ENCODE data around the gene MADCAM1. TPM values are rescaled to one million over a fixed set of nuclear protein-coding genes. Genes with fewer than 3 reads are reported as not detected.
"Not testable (repeated sequence)": the region's sequence is repeated elsewhere in the genome, so short reads cannot be mapped to it uniquely, and the experiment has no call there.

MADCAM1 gene
- total and polyA plus RNA-seq, 8 donors, result 0.52 to 11.7 (median 6.7) TPM; not detected in 1

DNA sequence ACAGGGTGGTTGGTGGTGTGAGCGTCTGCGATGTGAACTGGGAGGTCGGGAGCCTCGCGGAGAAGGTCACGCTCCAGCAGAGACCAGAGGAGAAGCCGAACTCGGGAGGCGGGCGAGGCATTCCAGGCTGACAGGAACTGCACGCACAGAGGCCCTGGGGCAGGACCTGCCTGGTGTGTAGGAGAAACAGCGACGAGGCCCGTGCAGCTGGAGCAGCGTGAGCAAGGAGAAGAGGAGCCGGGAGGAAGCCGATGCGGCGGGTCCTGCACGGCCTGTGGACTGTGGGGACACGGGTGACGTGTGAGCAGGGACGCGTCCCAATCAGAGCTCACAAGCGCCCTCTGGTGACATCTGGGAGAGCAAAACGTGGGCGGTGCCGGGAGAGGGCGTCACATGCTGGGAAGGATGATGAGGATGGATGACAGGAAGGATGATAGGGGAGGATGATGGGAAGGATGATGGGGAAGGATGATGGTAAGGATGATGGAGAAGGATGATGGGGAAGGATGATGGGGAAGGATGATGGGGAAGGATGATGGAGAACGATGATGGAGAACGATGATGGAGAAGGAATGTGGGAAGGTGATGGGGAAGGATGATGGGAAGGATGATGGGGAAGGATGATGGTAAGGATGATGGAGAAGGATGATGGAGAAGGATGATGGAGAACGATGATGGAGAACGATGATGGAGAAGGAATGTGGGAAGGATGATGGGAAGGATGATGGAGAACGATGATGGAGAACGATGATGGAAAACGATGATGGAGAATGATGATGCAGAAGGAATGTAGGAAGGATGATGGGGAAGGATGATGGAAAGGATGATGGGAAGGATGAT is 16.1 kb upstream of the MADCAM1 start:
- peaks cover 0 to 29% of the 10 kb centered on the region in 2 donors for H3K27me3 ChIP-seq
- no peaks in the 10 kb centered on the region for H3K9me3 ChIP-seq
- H3K27ac ChIP-seq, result no peak overlapping the region
- H3K36me3 ChIP-seq, result no peaks in the 10 kb centered on the region
- H3K4me3 ChIP-seq, result no peak overlapping the region
- H3K4me1 ChIP-seq, result peaks cover 0 to 2% of the 10 kb centered on the region in 2 donors
- DNase-seq (peak; percentile 18 to 86 (median 56)), ATAC-seq (peak; percentile 97)
- TF ChIP-seq, protein P1, sequence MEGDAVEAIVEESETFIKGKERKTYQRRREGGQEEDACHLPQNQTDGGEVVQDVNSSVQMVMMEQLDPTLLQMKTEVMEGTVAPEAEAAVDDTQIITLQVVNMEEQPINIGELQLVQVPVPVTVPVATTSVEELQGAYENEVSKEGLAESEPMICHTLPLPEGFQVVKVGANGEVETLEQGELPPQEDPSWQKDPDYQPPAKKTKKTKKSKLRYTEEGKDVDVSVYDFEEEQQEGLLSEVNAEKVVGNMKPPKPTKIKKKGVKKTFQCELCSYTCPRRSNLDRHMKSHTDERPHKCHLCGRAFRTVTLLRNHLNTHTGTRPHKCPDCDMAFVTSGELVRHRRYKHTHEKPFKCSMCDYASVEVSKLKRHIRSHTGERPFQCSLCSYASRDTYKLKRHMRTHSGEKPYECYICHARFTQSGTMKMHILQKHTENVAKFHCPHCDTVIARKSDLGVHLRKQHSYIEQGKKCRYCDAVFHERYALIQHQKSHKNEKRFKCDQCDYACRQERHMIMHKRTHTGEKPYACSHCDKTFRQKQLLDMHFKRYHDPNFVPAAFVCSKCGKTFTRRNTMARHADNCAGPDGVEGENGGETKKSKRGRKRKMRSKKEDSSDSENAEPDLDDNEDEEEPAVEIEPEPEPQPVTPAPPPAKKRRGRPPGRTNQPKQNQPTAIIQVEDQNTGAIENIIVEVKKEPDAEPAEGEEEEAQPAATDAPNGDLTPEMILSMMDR (IDR thresholded peaks at IDR 0.05), result peak; percentile 46 to 49
- intact Hi-C loops (cut with DNase I), result no loop called here

DNA sequence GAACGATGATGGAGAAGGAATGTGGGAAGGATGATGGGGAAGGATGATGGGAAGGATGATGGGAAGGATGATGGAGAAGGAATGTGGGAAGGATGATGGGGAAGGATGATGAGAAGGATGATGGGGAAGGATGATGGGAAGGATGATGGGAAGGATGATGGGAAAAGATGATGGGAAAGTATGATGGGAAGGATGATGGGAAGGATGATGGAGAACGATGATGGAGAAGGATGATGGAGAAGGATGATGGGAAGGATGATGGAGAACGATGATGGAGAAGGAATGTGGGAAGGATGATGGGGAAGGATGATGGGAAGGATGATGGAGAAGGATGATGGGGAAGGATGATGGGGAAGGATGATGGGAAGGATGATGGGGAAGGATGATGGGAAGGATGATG is 15.2 kb upstream of the MADCAM1 start:
- H3K4me3 ChIP-seq; intact Hi-C loops (cut with DNase I); H3K27ac ChIP-seq; H3K9me3 ChIP-seq; H3K4me1 ChIP-seq; H3K36me3 ChIP-seq; DNase-seq; ATAC-seq: not testable (repeated sequence)
- peaks cover 0 to 35% of the 10 kb centered on the region in 2 donors for H3K27me3 ChIP-seq

DNA sequence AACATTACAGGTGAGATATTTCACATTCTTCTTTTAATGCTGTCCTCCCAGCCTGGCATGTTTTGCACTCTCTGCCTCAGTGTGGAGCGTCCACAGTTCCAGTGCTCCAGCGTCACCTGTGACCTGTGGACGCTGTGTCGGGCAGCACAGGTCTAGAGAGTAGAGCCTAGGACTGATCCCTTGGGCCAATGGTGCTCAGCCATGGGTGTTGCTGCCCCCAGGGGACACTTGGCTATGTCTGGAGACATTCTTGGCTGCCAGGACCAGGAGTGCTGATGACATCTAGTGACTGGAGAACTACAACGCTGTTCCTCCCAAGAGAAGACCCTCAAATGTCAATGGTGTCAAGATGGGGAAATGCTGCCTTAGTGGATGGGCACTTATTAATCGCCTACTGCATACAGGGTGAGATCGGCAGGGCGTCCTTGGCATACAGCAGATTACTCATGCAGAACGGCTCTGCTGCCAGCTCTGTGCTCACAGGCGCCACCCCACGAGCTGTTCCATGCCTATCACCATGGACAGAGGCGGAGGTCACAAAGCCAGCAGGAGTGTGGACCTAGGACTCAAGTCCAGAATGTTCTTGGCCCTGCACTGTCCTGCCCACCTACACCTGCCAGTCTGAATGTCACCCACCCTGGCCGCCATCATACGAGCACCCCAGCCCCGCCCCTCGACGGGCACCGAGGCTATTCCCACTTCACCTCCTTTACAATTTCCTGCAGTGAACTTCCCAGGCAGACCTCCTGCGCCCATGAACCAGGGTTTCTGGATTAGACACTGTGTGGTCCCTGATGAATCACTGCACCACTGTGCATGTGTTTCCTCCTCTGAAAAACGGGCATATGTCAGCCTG is 13.9 kb upstream of the MADCAM1 start:
- ATAC-seq (no peak), DNase-seq (peak in 1 of 4 donors; percentile 29)
- Histone ChIP-seq H3K4me3 (no peak overlapping the region), H3K36me3 (no peaks in the 10 kb centered on the region), H3K27ac (no peak overlapping the region), H3K27me3 (peaks cover 0 to 45% of the 10 kb centered on the region in 2 donors), H3K9me3 (no peaks in the 10 kb centered on the region), H3K4me1 (peaks cover 0 to 2% of the 10 kb centered on the region in 2 donors)
- TF ChIP-seq, protein P1 (IDR thresholded peaks at IDR 0.05), result no peak
- intact Hi-C loops (cut with DNase I), result no loop called here

DNA sequence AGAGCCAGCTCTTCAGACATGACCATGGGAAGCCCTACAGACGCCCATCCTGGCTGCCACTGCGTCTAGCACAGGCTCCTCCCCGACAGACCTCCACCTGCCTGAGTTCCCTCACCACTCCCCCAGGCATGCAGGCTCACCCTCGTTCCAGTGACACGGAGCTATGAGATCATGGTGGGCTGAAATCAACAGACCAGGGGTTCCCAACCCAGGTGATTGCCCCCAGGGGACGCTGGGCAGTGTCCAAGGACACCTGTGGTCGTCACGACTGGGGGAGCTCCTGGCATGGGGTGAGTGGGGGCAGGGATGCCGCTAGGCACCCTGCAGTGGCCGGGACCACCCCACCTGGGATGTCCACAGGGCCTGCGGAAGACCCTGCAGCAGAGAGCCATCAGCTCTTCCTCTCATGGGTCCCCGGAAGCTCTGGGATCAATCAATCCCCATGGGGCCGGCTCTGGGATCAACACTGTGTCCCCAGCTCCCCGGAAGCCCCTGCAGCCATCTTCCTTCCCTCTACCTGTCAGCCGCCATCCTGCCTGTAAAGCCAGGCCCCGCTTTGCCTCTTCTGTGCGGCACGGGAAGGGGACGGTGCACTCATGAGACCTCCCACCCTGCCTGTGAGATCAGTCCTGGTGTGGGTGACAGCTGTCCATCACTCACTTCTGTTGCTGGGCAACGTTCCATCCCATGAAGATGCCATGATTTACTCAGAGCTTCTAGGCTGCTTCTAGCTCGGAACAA is 12.8 kb upstream of the MADCAM1 start:
- intact Hi-C loops (cut with DNase I), result no loop called here
- ATAC-seq (no peak), DNase-seq (peak in 1 of 4 donors; percentile 63)

DNA sequence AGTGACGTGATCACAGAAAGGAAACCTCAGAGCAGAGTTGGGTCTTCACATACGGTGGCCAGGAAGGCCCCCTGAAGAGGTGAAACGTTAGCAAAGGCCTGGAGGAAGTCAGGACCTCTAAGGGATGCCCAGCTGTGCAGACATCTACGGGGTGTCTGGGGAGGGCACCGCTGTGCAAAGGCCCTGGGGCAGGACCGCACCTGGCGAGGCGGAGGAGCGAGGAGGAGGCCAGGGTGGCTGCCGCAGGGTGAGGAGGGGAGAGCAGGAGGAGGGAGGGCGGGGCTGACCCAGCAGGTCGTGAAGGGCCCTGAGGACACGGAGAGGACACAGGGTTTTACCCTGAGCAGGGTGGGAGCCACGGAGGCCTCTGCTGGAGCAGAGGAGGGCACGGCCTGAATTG is 11.8 kb upstream of the MADCAM1 start:
- DNase-seq (peak in 1 of 4 donors; percentile 73), ATAC-seq (no peak)
- TF ChIP-seq, protein P1 (IDR thresholded peaks at IDR 0.05), result no peak
- H3K36me3 ChIP-seq, result no peaks in the 10 kb centered on the region
- no peak overlapping the region for H3K27ac ChIP-seq
- H3K27me3 ChIP-seq, result peaks cover 0 to 40% of the 10 kb centered on the region in 2 donors
- peaks cover 2 to 6% of the 10 kb centered on the region in 2 donors for H3K4me1 ChIP-seq
- no peak overlapping the region for H3K4me3 ChIP-seq
- intact Hi-C loops (cut with DNase I), result no loop called here
- no peaks in the 10 kb centered on the region for H3K9me3 ChIP-seq

More for the DNA sequence above, 12.8 kb upstream of the MADCAM1 start:
- no peak overlapping the region for H3K27ac ChIP-seq
- no peak overlapping the region for H3K4me3 ChIP-seq
- H3K4me1 ChIP-seq, result peaks cover 2 to 5% of the 10 kb centered on the region in 2 donors
- TF ChIP-seq, protein P1 (IDR thresholded peaks at IDR 0.05), result no peak
- peaks cover 0 to 41% of the 10 kb centered on the region in 2 donors for H3K27me3 ChIP-seq
- no peaks in the 10 kb centered on the region for H3K9me3 ChIP-seq
- no peaks in the 10 kb centered on the region for H3K36me3 ChIP-seq
